ENCODE measurements around the gene CYP2B6.
"Not testable (repeated sequence)": the region's sequence is repeated elsewhere in the genome, so short reads cannot be mapped to it uniquely, and the experiment has no call there.

Gene CYP2B6

DNA sequence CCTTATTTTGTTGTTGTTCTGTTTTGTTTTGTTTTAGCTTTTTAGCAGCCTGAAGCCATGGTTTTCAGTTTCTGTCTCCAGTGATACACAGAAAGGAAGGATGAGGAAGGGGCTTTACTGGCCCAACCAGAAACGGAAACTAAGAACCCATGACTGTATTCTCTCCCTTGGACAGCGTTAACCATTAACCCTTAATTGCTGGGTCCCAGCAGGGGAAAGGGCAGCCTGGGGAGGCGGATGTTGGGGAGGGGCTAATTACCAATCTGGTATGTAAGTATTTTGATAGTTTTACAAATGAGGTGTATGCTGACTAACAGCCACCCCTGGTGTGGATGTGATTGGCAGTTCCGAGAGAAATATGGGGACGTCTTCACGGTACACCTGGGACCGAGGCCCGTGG, 12.6 kb downstream of the CYP2B6 start:
- not testable (repeated sequence) for H3K9me3 Mint-ChIP-seq; DNase-seq; H3K36me3 Mint-ChIP-seq (ENCODE audit: low read depth); H3K27ac Mint-ChIP-seq; H3K4me1 Mint-ChIP-seq (ENCODE audit: low read depth); H3K4me3 Mint-ChIP-seq
- peaks cover 23% of the 10 kb centered on the region for H3K27me3 Mint-ChIP-seq

DNA sequence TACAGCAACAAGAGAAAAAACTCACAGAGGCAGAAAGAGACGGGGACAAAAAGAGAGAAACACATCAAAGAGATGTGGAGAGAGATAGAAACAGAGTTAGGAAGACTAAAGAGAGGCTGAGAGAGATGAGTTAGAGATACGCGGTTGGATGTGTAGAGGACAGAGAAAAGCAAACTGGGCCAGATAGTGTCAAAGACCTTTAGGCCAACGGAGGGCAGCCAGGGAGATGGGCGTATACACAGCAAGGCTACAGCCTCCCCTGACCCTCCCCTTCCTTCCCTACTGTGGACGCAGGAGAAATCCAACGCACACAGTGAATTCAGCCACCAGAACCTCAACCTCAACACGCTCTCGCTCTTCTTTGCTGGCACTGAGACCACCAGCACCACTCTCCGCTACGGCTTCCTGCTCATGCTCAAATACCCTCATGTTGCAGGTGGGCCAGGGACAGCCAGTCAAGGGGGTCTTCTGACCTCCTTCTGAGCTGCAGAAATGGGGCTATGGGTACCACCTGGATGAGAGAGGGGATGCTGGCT, 18.7 kb downstream of the CYP2B6 start:
- no peak for DNase-seq
- H3K4me3 Mint-ChIP-seq = no peak overlapping the region
- H3K27me3 Mint-ChIP-seq = peaks cover 53% of the 10 kb centered on the region
- no peaks in the 10 kb centered on the region for H3K36me3 Mint-ChIP-seq (ENCODE audit: low read depth)
- H3K27ac Mint-ChIP-seq = no peak overlapping the region
- H3K4me1 Mint-ChIP-seq (ENCODE audit: low read depth) = peaks cover 3% of the 10 kb centered on the region
- H3K9me3 Mint-ChIP-seq = no peaks in the 10 kb centered on the region

DNA sequence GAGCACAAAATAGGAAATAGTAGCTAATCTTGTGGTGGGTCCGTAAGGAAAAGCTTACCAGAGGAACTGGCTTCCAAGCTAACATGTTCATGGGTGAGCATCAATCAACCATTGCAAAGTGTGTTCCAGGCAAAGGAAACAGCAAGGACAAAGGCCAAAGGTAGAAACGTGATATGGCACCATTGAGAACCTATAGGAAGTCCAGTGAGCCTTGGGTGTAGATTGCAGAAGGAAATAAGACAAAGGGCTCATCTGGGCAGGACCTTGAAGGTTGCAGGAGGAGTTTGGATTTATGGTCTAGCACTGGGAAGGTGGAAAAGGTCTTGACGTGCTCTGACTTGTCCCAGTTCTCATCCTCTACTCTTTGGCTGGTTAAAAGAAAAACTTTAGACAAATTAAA, 22.3 kb downstream of the CYP2B6 start:
- Mint-ChIP-seq H3K27me3 (peaks cover 36% of the 10 kb centered on the region), H3K4me3 (no peak overlapping the region), H3K27ac (no peak overlapping the region), H3K4me1 (ENCODE audit: low read depth) (peaks cover 6% of the 10 kb centered on the region), H3K36me3 (ENCODE audit: low read depth) (no peaks in the 10 kb centered on the region), H3K9me3 (no peaks in the 10 kb centered on the region)
- no peak for DNase-seq

DNA sequence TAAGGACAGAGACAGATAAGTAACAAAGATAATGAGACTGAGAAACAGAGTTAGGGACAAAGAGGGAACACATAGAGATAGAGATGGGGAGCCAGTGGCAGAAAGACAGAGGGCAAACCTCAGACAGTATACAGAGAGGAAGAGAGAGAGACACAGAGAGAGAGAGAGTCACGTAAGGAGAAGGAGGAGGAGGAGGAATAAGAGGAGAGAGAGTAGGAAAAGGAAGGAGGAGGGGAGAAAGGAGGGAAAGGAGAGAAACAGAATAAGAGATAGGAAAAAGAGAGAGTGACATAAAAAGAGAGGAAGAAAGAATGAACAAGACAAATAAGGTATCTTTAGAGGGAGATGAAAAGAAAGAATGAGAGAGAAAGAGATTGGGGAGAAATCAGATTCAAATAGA, 23.6 kb downstream of the CYP2B6 start:
- no peak overlapping the region for H3K27ac Mint-ChIP-seq
- H3K36me3 Mint-ChIP-seq (ENCODE audit: low read depth) = no peaks in the 10 kb centered on the region
- H3K9me3 Mint-ChIP-seq = no peaks in the 10 kb centered on the region
- peaks cover 4% of the 10 kb centered on the region for H3K4me1 Mint-ChIP-seq (ENCODE audit: low read depth)
- no peak overlapping the region for H3K4me3 Mint-ChIP-seq
- no peak for DNase-seq
- peaks cover 33% of the 10 kb centered on the region for H3K27me3 Mint-ChIP-seq

DNA sequence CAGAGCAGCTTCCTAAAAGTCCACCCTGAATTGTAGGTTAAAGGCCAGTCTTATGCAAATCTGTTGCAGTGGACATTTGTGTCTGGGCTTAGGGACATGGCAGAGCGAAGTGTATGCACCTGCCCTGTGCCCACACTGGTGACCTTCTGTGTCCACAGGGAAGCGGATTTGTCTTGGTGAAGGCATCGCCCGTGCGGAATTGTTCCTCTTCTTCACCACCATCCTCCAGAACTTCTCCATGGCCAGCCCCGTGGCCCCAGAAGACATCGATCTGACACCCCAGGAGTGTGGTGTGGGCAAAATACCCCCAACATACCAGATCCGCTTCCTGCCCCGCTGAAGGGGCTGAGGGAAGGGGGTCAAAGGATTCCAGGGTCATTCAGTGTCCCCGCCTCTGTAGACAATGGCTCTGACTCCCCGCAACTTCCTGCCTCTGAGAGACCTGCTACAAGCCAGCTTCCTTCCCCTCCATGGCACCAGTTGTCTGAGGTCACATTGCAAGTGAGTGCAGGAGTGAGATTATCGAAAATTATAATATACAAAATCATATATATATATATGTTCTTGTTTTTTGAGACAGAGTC, 25.5 kb downstream of the CYP2B6 start:
- H3K27ac Mint-ChIP-seq = no peak overlapping the region
- no peak for DNase-seq
- no peaks in the 10 kb centered on the region for H3K36me3 Mint-ChIP-seq (ENCODE audit: low read depth)

DNA sequence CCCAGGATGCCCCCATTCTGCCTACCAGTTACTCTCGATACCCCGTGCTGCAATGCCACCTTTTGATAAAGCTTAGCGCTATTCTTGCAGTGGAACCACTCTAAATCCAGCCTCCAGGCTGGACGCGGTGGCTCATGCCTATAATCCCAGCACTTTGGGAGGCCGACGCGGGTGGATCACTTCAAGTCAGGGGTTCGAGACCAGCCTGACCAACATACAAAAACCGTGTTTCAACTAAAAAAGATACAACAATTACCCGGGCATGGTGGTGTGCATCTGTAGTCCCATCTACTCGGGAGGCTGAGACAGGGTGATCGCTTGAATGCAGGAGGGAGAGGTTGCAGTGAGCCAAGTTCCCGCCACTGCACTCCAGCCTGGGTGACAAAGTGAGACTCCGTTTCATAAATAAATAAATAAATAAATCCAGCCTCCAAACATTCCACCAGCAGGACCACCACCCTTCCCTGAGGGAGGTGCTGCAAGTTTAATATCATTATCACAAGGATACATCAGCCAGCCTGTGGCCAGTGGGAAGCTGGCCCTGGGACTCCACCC, 27.7 kb downstream of the CYP2B6 start:
- H3K4me3 Mint-ChIP-seq = no peak overlapping the region
- peaks cover 3% of the 10 kb centered on the region for H3K4me1 Mint-ChIP-seq (ENCODE audit: low read depth)
- no peak overlapping the region for H3K27ac Mint-ChIP-seq
- H3K36me3 Mint-ChIP-seq (ENCODE audit: low read depth) = no peaks in the 10 kb centered on the region
- no peaks in the 10 kb centered on the region for H3K9me3 Mint-ChIP-seq
- H3K27me3 Mint-ChIP-seq = peaks cover 1% of the 10 kb centered on the region
- no peak for DNase-seq

More for the DNA sequence above, 25.5 kb downstream of the CYP2B6 start:
- Mint-ChIP-seq H3K4me1 (ENCODE audit: low read depth) (peaks cover 3% of the 10 kb centered on the region), H3K27me3 (peaks cover 20% of the 10 kb centered on the region), H3K9me3 (no peaks in the 10 kb centered on the region), H3K4me3 (no peak overlapping the region)

DNA sequence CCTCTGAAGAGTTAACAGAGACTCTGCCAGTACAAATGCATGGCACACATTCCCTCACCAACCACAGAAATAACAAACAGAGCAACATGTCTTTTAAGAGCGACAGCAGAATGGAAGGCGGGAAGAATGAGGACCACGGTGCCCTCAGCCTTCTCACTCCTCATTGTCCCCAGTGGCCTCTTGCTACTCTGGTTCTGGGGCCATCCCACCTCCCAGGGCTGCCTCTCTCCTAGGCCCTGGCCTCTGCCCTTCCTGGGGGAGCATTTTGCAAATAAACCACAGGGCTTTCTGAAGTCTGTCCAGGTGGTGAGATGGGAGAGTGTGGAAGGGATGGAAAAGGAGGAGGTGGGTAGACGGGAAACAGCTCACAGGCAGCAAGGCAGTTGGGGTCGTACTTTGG, 28.3 kb downstream of the CYP2B6 start:
- no peak overlapping the region for H3K4me3 Mint-ChIP-seq
- peaks cover 3% of the 10 kb centered on the region for H3K4me1 Mint-ChIP-seq (ENCODE audit: low read depth)
- H3K27me3 Mint-ChIP-seq = peaks cover 3% of the 10 kb centered on the region
- no peaks in the 10 kb centered on the region for H3K9me3 Mint-ChIP-seq
- H3K27ac Mint-ChIP-seq = no peak overlapping the region
- DNase-seq = no peak
- no peaks in the 10 kb centered on the region for H3K36me3 Mint-ChIP-seq (ENCODE audit: low read depth)

DNA sequence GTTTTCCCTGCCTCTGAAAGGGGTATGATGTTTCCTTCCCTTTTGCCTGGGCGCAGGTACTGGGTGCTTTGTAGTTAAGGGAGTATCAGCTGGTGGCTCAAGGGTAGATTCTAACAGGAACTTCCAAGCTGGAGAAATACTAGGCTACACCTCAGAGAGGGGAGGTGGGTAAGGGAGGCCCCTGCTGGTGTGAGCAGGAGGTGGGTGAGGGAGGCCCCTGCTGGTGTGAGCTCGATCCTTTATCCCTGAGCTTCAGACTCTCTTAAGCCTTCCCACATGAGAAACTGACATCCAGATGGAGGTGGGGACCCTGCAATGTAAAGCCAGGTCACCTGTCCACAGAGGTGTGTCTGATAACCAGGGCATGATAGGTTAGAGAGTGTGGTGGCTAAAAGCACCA, 32.1 kb downstream of the CYP2B6 start:
- Mint-ChIP-seq H3K9me3 (no peaks in the 10 kb centered on the region), H3K36me3 (ENCODE audit: low read depth) (no peaks in the 10 kb centered on the region), H3K27me3 (peaks cover 27% of the 10 kb centered on the region), H3K27ac (no peak overlapping the region), H3K4me1 (ENCODE audit: low read depth) (no peaks in the 10 kb centered on the region), H3K4me3 (no peak overlapping the region)
- DNase-seq = no peak

DNA sequence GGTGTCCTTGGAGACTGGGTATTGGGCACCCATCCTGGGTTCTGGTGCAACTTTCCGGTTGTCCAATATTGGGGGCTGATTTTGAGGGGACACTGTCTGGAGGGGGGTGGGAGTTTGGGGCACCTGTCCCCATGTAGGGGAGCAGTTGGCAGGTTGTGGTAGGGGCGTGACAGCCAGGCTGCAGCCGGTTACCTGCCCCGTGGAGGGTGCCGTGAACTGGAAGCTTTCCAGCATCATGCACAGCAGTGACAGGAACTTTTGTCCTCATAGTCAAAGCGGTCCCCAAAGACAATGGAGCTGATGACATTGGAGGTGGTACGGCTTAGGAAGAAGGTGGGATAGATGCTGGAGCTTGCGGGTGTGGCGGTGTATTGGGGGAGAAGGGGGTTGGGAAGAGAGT, 34.3 kb downstream of the CYP2B6 start:
- no peaks in the 10 kb centered on the region for H3K36me3 Mint-ChIP-seq (ENCODE audit: low read depth)
- H3K27ac Mint-ChIP-seq = no peak overlapping the region
- H3K4me1 Mint-ChIP-seq (ENCODE audit: low read depth) = no peaks in the 10 kb centered on the region
- peaks cover 27% of the 10 kb centered on the region for H3K27me3 Mint-ChIP-seq
- H3K9me3 Mint-ChIP-seq = no peaks in the 10 kb centered on the region
- no peak for DNase-seq
- no peak overlapping the region for H3K4me3 Mint-ChIP-seq

DNA sequence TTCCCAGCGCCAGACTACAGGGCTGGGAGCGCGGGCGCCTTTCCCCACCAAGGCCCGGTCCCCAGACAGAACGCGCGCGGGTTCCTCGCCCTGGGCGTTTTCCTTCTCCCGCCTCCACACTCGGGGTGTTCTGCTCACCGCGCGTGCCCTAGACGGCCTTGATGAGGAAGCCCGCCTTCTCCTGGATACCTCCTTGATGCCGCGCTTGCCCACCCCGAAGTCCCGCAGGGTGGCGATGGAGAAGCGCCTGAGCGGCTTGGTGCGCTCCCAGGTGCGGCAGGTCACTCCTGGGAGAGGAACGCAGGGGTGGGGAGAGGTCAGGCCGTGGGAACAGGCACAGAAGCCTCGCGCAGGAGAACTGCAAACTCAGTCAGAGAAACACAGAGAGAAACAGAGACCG, 34.8 kb downstream of the CYP2B6 start:
- H3K27ac Mint-ChIP-seq = no peak overlapping the region
- no peak for DNase-seq
- no peaks in the 10 kb centered on the region for H3K9me3 Mint-ChIP-seq
- H3K27me3 Mint-ChIP-seq = peaks cover 27% of the 10 kb centered on the region
- no peak overlapping the region for H3K4me3 Mint-ChIP-seq
- no peaks in the 10 kb centered on the region for H3K4me1 Mint-ChIP-seq (ENCODE audit: low read depth)
- no peaks in the 10 kb centered on the region for H3K36me3 Mint-ChIP-seq (ENCODE audit: low read depth)

DNA sequence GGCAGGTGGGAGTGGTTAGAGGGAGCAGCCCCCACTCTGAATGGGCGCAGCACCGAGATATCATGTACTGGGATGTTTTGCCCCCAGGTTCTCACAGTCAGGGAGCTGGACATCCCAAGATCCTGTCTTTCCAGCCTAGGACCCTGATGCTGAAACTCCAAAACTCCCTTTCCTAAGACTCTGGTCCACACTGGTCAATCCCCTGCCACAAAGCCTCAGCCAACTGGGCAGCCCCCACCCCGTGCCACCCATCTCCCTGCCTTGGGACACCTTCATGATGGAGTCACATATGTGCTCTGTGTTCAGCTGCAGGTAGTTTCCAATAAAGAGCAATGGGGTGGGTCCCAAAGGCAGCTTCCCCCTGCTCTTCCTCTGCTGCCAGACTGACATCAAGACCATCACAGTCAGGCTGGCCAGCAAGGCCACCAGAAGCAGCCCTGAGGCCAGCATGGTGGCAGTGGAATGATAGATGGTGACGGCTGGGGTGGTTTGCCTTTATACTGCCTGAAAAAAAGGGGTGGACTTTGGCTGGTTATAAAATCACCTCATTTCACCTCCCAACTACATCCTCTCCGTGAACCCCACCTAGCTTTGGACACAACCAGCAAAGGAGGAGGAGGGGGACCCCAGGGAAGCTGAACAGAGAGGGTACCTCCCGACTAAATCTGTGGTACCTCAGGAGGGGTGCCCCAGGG, 36.3 kb downstream of the CYP2B6 start:
- H3K36me3 Mint-ChIP-seq (ENCODE audit: low read depth) = no peaks in the 10 kb centered on the region
- no peak overlapping the region for H3K4me3 Mint-ChIP-seq
- no peak overlapping the region for H3K27ac Mint-ChIP-seq
- peaks cover 27% of the 10 kb centered on the region for H3K27me3 Mint-ChIP-seq
- peaks cover 5% of the 10 kb centered on the region for H3K4me1 Mint-ChIP-seq (ENCODE audit: low read depth)
- H3K9me3 Mint-ChIP-seq = no peaks in the 10 kb centered on the region
- no peak for DNase-seq

DNA sequence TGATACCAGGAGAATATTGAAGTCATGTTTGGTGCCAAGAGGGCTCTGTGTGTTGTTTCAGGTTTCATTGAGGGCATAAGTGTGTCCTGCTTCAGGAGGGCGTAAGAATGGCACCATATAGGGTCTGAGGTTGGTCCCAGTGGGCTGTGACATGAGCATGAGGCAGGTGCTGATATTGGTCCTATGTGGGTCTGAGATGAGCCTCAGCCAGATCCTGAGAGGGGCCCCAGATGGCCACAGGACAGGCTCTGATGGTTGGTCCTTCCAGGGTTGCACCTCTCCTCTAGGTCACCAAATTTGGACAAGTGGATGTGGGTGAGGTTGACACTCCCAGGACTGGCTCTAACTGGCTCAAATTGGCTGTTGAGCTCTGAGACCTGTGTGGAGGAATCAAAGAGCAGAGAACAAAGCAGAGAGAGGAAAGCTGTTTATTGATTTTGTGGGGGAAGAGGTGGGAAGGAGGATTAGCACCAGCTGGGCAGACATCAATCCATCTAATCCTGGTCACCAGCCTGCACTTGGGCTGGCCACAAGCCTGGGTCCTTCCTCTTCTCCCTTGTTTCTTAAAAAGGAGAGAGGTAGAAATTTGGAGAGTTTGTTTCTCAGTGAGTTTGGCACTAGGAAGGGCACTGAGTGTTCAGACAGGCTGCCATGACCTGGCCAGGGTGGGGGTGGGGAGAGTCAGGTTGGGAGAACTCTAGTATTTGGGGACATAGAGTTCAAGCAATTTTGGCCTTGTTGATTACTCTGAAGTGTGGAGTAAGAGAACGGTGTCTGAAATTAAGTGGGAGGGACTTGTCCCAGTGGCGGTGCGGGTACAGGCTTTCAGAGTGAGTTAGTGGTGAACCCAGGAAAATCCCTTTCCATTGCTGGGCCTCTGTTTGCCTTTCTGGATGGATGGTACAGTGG, 38.7 kb downstream of the CYP2B6 start:
- no peak overlapping the region for H3K27ac Mint-ChIP-seq
- no peak for DNase-seq
- peaks cover 13% of the 10 kb centered on the region for H3K4me1 Mint-ChIP-seq (ENCODE audit: low read depth)
- no peaks in the 10 kb centered on the region for H3K36me3 Mint-ChIP-seq (ENCODE audit: low read depth)
- no peak overlapping the region for H3K4me3 Mint-ChIP-seq
- H3K9me3 Mint-ChIP-seq = no peaks in the 10 kb centered on the region
- peaks cover 20% of the 10 kb centered on the region for H3K27me3 Mint-ChIP-seq

DNA sequence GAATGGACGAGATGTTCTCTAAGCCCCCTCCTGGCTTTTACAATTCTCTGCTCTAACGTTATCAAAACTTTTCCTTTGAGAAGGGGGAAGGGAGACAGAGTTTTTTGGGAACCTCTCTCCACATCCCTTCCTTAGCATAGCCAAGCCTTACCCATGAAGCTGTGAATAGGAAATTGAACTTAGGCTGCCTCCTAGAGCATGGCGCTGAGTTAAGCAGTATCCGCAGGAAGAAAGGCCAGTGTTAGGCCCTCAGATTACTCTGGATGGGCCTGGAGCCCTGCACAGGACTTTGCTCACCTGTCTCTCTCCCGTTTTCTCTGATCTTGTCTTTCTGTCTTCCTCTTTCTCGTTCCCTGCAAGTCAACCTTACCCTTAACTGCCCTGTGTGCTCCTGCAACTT, 39.6 kb downstream of the CYP2B6 start:
- peaks cover 13% of the 10 kb centered on the region for H3K4me1 Mint-ChIP-seq (ENCODE audit: low read depth)
- no peaks in the 10 kb centered on the region for H3K36me3 Mint-ChIP-seq (ENCODE audit: low read depth)
- H3K27ac Mint-ChIP-seq = no peak overlapping the region
- H3K9me3 Mint-ChIP-seq = no peaks in the 10 kb centered on the region
- H3K4me3 Mint-ChIP-seq = no peak overlapping the region
- no peak for DNase-seq
- peaks cover 11% of the 10 kb centered on the region for H3K27me3 Mint-ChIP-seq

DNA sequence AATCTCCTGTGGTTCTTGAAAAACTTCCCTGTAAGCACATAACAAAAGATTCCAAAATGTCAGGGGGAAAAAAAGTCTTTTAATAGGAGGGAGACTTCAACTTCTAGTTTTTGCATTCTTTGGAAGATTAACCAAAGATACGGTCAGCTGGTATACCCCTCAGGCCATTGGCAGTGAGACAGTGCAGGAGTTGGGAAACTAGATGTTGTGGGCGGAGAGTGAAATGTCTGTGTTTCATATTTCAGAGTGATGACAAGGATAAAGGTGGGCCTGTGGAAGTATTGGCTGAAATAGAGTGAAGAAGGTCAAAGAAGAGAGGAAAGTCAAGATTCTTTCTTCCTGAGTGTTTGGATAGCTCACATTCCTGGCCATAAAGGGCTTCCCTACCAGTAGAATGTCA, 40.8 kb downstream of the CYP2B6 start:
- Mint-ChIP-seq H3K36me3 (ENCODE audit: low read depth) (no peaks in the 10 kb centered on the region), H3K27ac (no peak overlapping the region), H3K27me3 (no peaks in the 10 kb centered on the region), H3K4me3 (no peak overlapping the region), H3K9me3 (no peaks in the 10 kb centered on the region), H3K4me1 (ENCODE audit: low read depth) (peaks cover 13% of the 10 kb centered on the region)
- DNase-seq = no peak

All from activated T-cell treated with anti-CD3 and anti-CD28 coated beads, Interleukin-2, amount 50 U/mL, for 24 hours (primary cell).